Tibial artery (tissue), 4 donors: Measurements from ENCODE around the gene CCDC127.
"Not testable (repeated sequence)": the region's sequence is repeated elsewhere in the genome, so short reads cannot be mapped to it uniquely, and the experiment has no call there.

Experiments
- DNase-seq, 2 donors: peaks; one replicate each; pipeline ENCODE4 v3.0.0-alpha.2; 2019
- H3K27ac ChIP-seq, 2 donors: fragments of 200-600 bp; sonication (generic) in 1 of 2; 1 replicate in 1 of 2; 2 replicates in 1 of 2; pipeline ENCODE4 v1.5.1; 2018 to 2019; ENCODE audit warnings: mild to moderate bottlenecking in 1 of 2
- H3K27me3 ChIP-seq, 2 donors: fragments of 200-600 bp; sonication (generic) in 1 of 2; one replicate each; pipeline versions ENCODE4 v1.5.1 to v1.6.0; 2016 to 2019
- H3K36me3 ChIP-seq, 3 donors: fragments of 200-600 bp; sonication (generic) in 2 of 3; one replicate each; pipeline ENCODE4 v1.5.1; 2016 to 2019; ENCODE audit warnings: mild to moderate bottlenecking in 2 of 3
- H3K4me1 ChIP-seq, 4 donors: fragments of 200-600 bp; sonication (generic) in 2 of 4; 1 replicate in 3 of 4; 2 replicates in 1 of 4; pipeline ENCODE4 v1.5.1; 2016 to 2019
- H3K4me3 ChIP-seq, 2 donors: fragments of 200-600 bp; sonication (generic) in 1 of 2; 1 replicate in 1 of 2; 2 replicates in 1 of 2; pipeline ENCODE4 v1.5.1; 2018 to 2019; ENCODE audit warnings: mild to moderate bottlenecking in 2 of 2
- H3K9me3 ChIP-seq, 3 donors: fragments of 200-600 bp; sonication (generic) in 1 of 3; one replicate each; pipeline ENCODE4 v1.5.1; 2016 to 2019
- intact Hi-C: fragments of 100-400 bp; cut with DNase I; formaldehyde crosslinking; loops from one replicate; pipeline ENCODE4 v1.15.0; 2023; ENCODE audit warnings: low total_unique reads
- TF ChIP-seq, protein P1 (sequence below), 2 experiments: fragments of 200-600 bp in 1 of 2; fragments of 450-650 bp in 1 of 2; IDR thresholded peaks; one replicate each; pipeline ENCODE4 v1.5.1; 2017 to 2019; ENCODE audit warnings: antibody characterized with exemption in 2 of 2, mild to moderate bottlenecking in 1 of 2, moderate library complexity in 1 of 2

The CCDC127 gene

DNA sequence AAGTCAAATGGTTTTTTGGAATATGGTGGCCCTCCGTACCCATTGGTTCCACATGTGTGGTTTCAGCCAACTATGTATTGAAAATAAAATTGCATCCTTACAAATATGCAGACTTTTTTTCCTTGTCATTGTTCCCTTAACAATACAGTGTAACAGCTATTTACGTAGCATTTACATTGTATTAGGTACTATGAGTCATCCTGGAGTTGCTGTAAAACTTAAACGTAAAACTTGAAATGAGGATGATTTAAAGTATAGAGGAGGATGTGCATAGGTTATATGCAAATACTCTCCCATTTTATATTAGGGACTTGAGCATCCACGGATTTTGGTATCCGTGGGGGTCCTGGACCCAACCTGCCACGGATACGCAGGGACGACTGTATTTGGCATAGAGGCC lies 16.5 kb upstream of the CCDC127 start:
- no peak overlapping the region for H3K27ac ChIP-seq
- intact Hi-C loops = no loop called here
- no peaks in the 10 kb centered on the region for H3K9me3 ChIP-seq
- no peak for DNase-seq
- H3K4me1 ChIP-seq = no peaks in the 10 kb centered on the region
- no peaks in the 10 kb centered on the region for H3K27me3 ChIP-seq
- TF ChIP-seq, protein P1, sequence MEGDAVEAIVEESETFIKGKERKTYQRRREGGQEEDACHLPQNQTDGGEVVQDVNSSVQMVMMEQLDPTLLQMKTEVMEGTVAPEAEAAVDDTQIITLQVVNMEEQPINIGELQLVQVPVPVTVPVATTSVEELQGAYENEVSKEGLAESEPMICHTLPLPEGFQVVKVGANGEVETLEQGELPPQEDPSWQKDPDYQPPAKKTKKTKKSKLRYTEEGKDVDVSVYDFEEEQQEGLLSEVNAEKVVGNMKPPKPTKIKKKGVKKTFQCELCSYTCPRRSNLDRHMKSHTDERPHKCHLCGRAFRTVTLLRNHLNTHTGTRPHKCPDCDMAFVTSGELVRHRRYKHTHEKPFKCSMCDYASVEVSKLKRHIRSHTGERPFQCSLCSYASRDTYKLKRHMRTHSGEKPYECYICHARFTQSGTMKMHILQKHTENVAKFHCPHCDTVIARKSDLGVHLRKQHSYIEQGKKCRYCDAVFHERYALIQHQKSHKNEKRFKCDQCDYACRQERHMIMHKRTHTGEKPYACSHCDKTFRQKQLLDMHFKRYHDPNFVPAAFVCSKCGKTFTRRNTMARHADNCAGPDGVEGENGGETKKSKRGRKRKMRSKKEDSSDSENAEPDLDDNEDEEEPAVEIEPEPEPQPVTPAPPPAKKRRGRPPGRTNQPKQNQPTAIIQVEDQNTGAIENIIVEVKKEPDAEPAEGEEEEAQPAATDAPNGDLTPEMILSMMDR (IDR thresholded peaks at IDR 0.05) = no peak
- peaks cover 56 to 99% (median 73%) of the 10 kb centered on the region in 3 donors for H3K36me3 ChIP-seq
- H3K4me3 ChIP-seq = no peak overlapping the region

- H3K4me3 ChIP-seq, DNase-seq, H3K27ac ChIP-seq, H3K27me3 ChIP-seq, H3K9me3 ChIP-seq, H3K4me1 ChIP-seq, intact Hi-C loops: not testable (repeated sequence)
- peaks cover 66 to 98% (median 77%) of the 10 kb centered on the region in 3 donors for H3K36me3 ChIP-seq
Measured at GRCh38 chr5:233426-233825, 15.5 kb upstream of the CCDC127 start.

- Histone ChIP-seq H3K4me1 (no peaks in the 10 kb centered on the region), H3K27me3 (no peaks in the 10 kb centered on the region), H3K27ac (no peak overlapping the region), H3K36me3 (peaks cover 78 to 99% (median 88%) of the 10 kb centered on the region in 3 donors), H3K9me3 (no peaks in the 10 kb centered on the region), H3K4me3 (no peak overlapping the region)
- TF ChIP-seq, protein P1 (IDR thresholded peaks at IDR 0.05) = no peak
- DNase-seq = no peak
- intact Hi-C loops = no loop called here
Measured at GRCh38 chr5:231661-232060, 13.7 kb upstream of the CCDC127 start.

- intact Hi-C loops = no loop called here
- DNase-seq = no peak
- Histone ChIP-seq H3K36me3 (peaks cover 84 to 99% (median 89%) of the 10 kb centered on the region in 3 donors), H3K4me3 (no peak overlapping the region), H3K9me3 (no peaks in the 10 kb centered on the region), H3K4me1 (no peaks in the 10 kb centered on the region), H3K27me3 (no peaks in the 10 kb centered on the region), H3K27ac (no peak overlapping the region)
- TF ChIP-seq, protein P1 (IDR thresholded peaks at IDR 0.05) = no peak
Measured at GRCh38 chr5:230711-231110, 12.8 kb upstream of the CCDC127 start.

- H3K4me3 ChIP-seq = no peak overlapping the region
Measured at GRCh38 chr5:228886-229285, 10.9 kb upstream of the CCDC127 start.

DNA sequence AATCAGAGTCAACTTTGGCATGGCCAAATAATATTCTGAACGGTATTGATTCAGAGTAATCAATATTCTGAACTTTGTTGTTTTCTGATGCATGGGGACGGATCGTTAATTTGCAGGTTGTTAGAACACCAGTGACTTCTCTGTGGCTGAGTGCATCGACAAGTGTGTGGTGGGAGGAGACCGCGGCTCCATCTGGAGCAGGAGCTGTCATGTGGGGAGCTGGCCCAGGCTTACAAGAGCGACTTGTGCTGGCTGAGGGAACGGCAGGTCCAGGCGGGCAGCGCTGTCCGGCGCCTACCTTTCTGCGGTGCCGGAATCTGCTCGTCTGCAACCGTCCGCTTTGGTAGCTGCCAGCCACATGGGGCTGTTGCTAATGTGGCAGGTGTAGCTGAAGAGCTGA lies 9.4 kb upstream of the CCDC127 start:
- H3K9me3 ChIP-seq, intact Hi-C loops, H3K27me3 ChIP-seq, H3K4me1 ChIP-seq, DNase-seq, H3K4me3 ChIP-seq, H3K27ac ChIP-seq: not testable (repeated sequence)
- H3K36me3 ChIP-seq = peaks cover 78 to 86% (median 81%) of the 10 kb centered on the region in 3 donors

More at GRCh38 chr5:228886-229285, 10.9 kb upstream of the CCDC127 start:
- intact Hi-C loops = no loop called here
- no peak for DNase-seq
- peaks cover 88 to 99% (median 93%) of the 10 kb centered on the region in 3 donors for H3K36me3 ChIP-seq
- H3K4me1 ChIP-seq = no peaks in the 10 kb centered on the region
- H3K27ac ChIP-seq = no peak overlapping the region
- H3K9me3 ChIP-seq = no peaks in the 10 kb centered on the region
- H3K27me3 ChIP-seq = no peaks in the 10 kb centered on the region
- TF ChIP-seq, protein P1 (IDR thresholded peaks at IDR 0.05) = no peak

GRCh38 chr5:225334-225733 lies 7.4 kb upstream of the CCDC127 start:
- DNase-seq = no peak
- H3K4me1 ChIP-seq = peaks cover 0 to 20% (median 6%) of the 10 kb centered on the region in 4 donors
- peaks cover 57 to 66% (median 65%) of the 10 kb centered on the region in 3 donors for H3K36me3 ChIP-seq
- no peak overlapping the region for H3K27ac ChIP-seq
- no peaks in the 10 kb centered on the region for H3K27me3 ChIP-seq
- H3K9me3 ChIP-seq = no peaks in the 10 kb centered on the region
- H3K4me3 ChIP-seq = no peak overlapping the region
- intact Hi-C loops = no loop called here
- TF ChIP-seq, protein P1 (IDR thresholded peaks at IDR 0.05) = no peak
